MCF 10A (cell line): ENCODE measurements around the gene ASPN. TPM values are rescaled to one million over a fixed set of nuclear protein-coding genes. Genes with fewer than 3 reads are reported as not detected.

Source experiments
- BruUV-seq: library from RNA; stranded (reverse); fragments of 400-500 nt; replicated peaks from 2 replicates; lab custom pipeline; 2021; lab: Mats Ljungman, UMichigan
- CTCF ChIA-PET: fragments of 300-600 bp; sonication (Branson Sonifier 250); formaldehyde crosslinking; extraction: SDS; loops from one replicate; lab custom pipeline; 2021; ENCODE audit warnings: antibody characterized with exemption, inconsistent platforms; lab: Yijun Ruan, JAX
- POLR2A ChIA-PET: fragments of 300-600, 350-650 bp; sonication (Branson Sonifier 250); formaldehyde crosslinking; extraction: SDS; loops from one replicate; lab custom pipeline; 2020; ENCODE audit warnings: antibody characterized with exemption, inconsistent platforms; lab: Yijun Ruan, JAX
- DNase-seq: peaks from one replicate; pipeline ENCODE4 v3.0.0-alpha.2; 2018; ENCODE audit not compliant: unreplicated experiment
- H3K27ac Mint-ChIP-seq: one replicate; pipeline ENCODE4 v1.8.0; 2022; ENCODE audit warnings: mild to moderate bottlenecking, low read depth, mixed read lengths; ENCODE audit not compliant: unreplicated experiment
- H3K27me3 Mint-ChIP-seq: one replicate; pipeline ENCODE4 v1.8.0; 2022; ENCODE audit warnings: mixed read lengths; ENCODE audit not compliant: insufficient read depth, unreplicated experiment
- H3K36me3 Mint-ChIP-seq: one replicate; pipeline ENCODE4 v1.8.0; 2022; ENCODE audit warnings: mild to moderate bottlenecking, moderate library complexity, mixed read lengths; ENCODE audit not compliant: insufficient read depth, unreplicated experiment
- H3K4me1 Mint-ChIP-seq: one replicate; pipeline ENCODE4 v1.8.0; 2022; ENCODE audit warnings: mixed read lengths; ENCODE audit not compliant: insufficient read depth, unreplicated experiment
- H3K4me3 Mint-ChIP-seq: one replicate; pipeline ENCODE4 v1.8.0; 2022; ENCODE audit warnings: mild to moderate bottlenecking, moderate library complexity, mixed read lengths; ENCODE audit not compliant: unreplicated experiment
- H3K9me3 Mint-ChIP-seq: one replicate; pipeline ENCODE4 v1.8.0; 2022; ENCODE audit warnings: mixed read lengths; ENCODE audit not compliant: unreplicated experiment
- intact Hi-C: fragments of 100-400 bp; cut with micrococcal nuclease; formaldehyde crosslinking; loops from 2 replicates; pipeline ENCODE4 v1.14.1; 2022
- total RNA-seq: library from RNA; stranded (reverse); gene quantifications from 2 replicates; pipeline ENCODE4 v1.2.3, GENCODE V29; 2022
- TF ChIP-seq, protein P1 (sequence below): fragments of 200-600 bp; IDR thresholded peaks from one replicate; pipeline ENCODE4 v1.8.0; 2022; ENCODE audit warnings: antibody characterized with exemption, mild to moderate bottlenecking; ENCODE audit not compliant: unreplicated experiment

Gene ASPN
- total RNA-seq, 1 experiment from 2014 or later: 0.12 TPM

DNA sequence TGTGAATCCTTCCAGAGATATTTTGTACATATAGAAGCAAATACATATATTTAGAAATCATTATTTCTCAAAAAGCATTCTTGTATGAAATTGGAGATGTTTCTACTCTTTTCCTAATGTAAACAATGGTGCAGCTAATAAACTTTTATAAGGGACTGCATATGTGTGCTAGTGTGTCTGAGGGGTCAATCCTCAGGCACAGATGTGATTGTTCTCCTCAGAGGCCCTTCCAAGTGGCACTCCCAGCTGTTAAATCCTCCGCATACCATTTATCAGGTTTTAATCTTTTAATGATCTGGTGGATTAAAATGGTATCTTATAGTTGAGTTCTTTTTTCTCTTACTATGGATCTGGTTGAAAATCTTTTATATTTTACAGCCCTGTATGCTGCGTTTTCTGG is 52.5 kb downstream of the ASPN start:
- CTCF ChIA-PET: interaction anchor here (1.0 kb wide), 1 partner anchor 13 kb away, joined by 3 read pairs; no protein-coding TSS in a partner anchor
- Mint-ChIP-seq H3K4me3 (no peak overlapping the region), H3K36me3 (no peaks in the 10 kb centered on the region), H3K9me3 (no peaks in the 10 kb centered on the region), H3K4me1 (peaks cover 16% of the 10 kb centered on the region), H3K27ac (no peak overlapping the region), H3K27me3 (no peaks in the 10 kb centered on the region)
- TF ChIP-seq, protein P1, sequence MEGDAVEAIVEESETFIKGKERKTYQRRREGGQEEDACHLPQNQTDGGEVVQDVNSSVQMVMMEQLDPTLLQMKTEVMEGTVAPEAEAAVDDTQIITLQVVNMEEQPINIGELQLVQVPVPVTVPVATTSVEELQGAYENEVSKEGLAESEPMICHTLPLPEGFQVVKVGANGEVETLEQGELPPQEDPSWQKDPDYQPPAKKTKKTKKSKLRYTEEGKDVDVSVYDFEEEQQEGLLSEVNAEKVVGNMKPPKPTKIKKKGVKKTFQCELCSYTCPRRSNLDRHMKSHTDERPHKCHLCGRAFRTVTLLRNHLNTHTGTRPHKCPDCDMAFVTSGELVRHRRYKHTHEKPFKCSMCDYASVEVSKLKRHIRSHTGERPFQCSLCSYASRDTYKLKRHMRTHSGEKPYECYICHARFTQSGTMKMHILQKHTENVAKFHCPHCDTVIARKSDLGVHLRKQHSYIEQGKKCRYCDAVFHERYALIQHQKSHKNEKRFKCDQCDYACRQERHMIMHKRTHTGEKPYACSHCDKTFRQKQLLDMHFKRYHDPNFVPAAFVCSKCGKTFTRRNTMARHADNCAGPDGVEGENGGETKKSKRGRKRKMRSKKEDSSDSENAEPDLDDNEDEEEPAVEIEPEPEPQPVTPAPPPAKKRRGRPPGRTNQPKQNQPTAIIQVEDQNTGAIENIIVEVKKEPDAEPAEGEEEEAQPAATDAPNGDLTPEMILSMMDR: no peak
- POLR2A ChIA-PET: no interaction called here
- DNase-seq: no peak
- BruUV-seq: no TSS peak
- intact Hi-C loops: loop anchor here (10.0 kb wide), 1 partner anchor 295 kb away; no protein-coding TSS in a partner anchor

GRCh38 chr9:92426501-92427145 is 55.7 kb downstream of the ASPN start:
- no TSS peak for BruUV-seq
- TF ChIP-seq, protein P1: no peak
- ChIA-PET CTCF (no interaction called here), POLR2A (no interaction called here)
- no peak overlapping the region for H3K27ac Mint-ChIP-seq
- no peak for DNase-seq
- no peaks in the 10 kb centered on the region for H3K27me3 Mint-ChIP-seq
- no peaks in the 10 kb centered on the region for H3K9me3 Mint-ChIP-seq
- no peak overlapping the region for H3K4me3 Mint-ChIP-seq
- peaks cover 23% of the 10 kb centered on the region for H3K4me1 Mint-ChIP-seq
- intact Hi-C loops: no loop called here
- no peaks in the 10 kb centered on the region for H3K36me3 Mint-ChIP-seq

DNA sequence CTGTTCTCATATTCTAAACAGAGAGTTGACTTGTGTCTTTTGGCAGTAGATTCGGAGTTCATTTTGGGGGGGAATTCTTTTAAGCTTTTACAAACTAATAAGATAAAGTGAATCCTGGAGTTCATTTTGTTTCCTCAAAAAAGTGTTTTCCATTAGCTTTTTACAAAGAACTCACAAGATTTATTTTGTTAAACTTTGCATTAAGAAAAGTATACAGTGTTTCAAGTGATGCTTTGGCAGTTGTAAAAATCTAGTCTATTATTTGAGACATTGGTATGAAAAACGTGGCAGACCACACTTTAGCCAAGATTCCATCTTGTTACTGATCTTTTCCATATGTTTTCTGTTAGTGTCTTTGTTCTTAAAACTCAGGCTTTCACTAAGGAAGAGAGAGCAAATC is 56.8 kb downstream of the ASPN start:
- peak overlapping the region; percentile 60 for H3K27ac Mint-ChIP-seq
- DNase-seq: no peak
- H3K36me3 Mint-ChIP-seq: no peaks in the 10 kb centered on the region
- peaks cover 23% of the 10 kb centered on the region for H3K4me1 Mint-ChIP-seq
- BruUV-seq: no TSS peak
- H3K9me3 Mint-ChIP-seq: no peaks in the 10 kb centered on the region
- ChIA-PET POLR2A (interaction anchor here (0.6 to 1.5 kb wide), 7 partner anchors 8 to 97 kb away, joined by 3 to 5 read pairs (median 4); no protein-coding TSS in a partner anchor), CTCF (interaction anchor here (1.1 kb wide), 1 partner anchor 14 kb away, joined by 4 read pairs; no protein-coding TSS in a partner anchor)
- H3K4me3 Mint-ChIP-seq: no peak overlapping the region
- intact Hi-C loops: no loop called here
- H3K27me3 Mint-ChIP-seq: no peaks in the 10 kb centered on the region
- TF ChIP-seq, protein P1: no peak

DNA sequence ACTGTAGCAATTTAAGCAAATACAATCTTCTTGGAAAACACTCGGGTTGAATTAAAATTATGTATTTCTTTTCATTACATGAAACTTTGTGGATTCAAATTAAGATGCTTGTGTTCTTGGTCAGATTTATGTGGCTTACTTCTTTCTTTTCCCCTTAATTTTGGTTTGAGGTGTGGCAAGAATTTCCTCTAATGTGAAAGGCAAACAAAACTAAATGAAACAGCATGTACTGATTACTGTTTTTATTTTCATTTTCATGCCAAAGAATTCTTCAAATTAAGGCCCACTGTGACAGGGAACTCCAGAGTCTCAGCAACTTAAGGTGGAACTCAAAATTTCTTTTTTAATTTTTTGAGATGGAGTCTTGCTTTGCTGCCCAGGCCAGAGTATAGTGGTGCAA is 58.0 kb downstream of the ASPN start, which contains the start of gene OMD:
Gene OMD, minus strand, starts transcription at position 132 of the 400 bp plus-strand sequence. CDS start 6,913 bp downstream, outside the sequence.
- peak within 1 kb of the TSS; percentile 51 for H3K4me3 Mint-ChIP-seq
- no peaks in the 10 kb centered on the region for H3K9me3 Mint-ChIP-seq
- no peak for DNase-seq
- H3K36me3 Mint-ChIP-seq: no peaks in the 10 kb centered on the region
- H3K4me1 Mint-ChIP-seq: peaks cover 23% of the 10 kb centered on the region
- POLR2A ChIA-PET: interaction anchor here (1.2 to 1.5 kb wide), 3 partner anchors 10 to 82 kb away, joined by 3 to 4 read pairs (median 4); no protein-coding TSS in a partner anchor
- peak within 1 kb of the TSS; percentile 60 for H3K27ac Mint-ChIP-seq
- TF ChIP-seq, protein P1: no peak
- no peaks in the 10 kb centered on the region for H3K27me3 Mint-ChIP-seq
- no TSS peak for BruUV-seq
- intact Hi-C loops: no loop called here
- CTCF ChIA-PET: interaction anchor here (0.5 kb wide), 1 partner anchor 93 kb away, joined by 3 read pairs; no protein-coding TSS in a partner anchor
